ENCODE results near the gene AMACR.
A peak's percentile ranks its signal among the peaks of the same experiment; 100 is the strongest.

The AMACR gene

DNA sequence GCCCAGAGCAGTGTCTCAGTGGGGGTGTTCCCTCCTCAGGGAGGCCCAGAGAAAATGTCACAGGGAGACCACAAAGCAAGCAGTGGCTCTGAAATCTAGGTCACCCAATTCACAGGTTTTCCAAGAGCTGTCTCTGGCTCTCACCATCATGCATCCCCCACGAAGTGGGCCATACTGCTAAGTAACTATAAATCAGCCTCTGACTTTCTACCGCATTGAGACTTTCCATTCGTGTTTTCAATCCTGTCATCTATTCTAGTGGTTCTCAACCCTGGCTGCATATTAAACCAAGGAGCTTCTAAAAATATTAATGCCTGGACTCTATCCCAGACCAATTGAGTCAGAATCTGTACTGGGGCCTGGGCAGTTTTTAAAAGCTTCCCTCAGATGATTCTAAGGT, 37.2 kb upstream of the AMACR start:
- TF ChIP-seq TAF1 (IDR thresholded peaks at IDR 0.05; ENCODE audit: low read depth) (no peak), EP300 (IDR thresholded peaks at IDR 0.05; ENCODE audit: borderline replicate concordance) (no peak), EGR1 (IDR thresholded peaks at IDR 0.05) (no peak), ZBTB7A (IDR thresholded peaks at IDR 0.05; ENCODE audit: low read depth) (no peak), FOXM1 (IDR thresholded peaks at IDR 0.05; ENCODE audit: borderline replicate concordance, low read depth) (no peak), NFIC (IDR thresholded peaks at IDR 0.05) (no peak), TCF12 (IDR thresholded peaks at IDR 0.05; ENCODE audit: low read depth) (no peak), TEAD4 (IDR thresholded peaks at IDR 0.05) (no peak), CREB1 (IDR thresholded peaks at IDR 0.05; ENCODE audit: low read depth) (no peak)
- TF ChIP-seq, protein P1, sequence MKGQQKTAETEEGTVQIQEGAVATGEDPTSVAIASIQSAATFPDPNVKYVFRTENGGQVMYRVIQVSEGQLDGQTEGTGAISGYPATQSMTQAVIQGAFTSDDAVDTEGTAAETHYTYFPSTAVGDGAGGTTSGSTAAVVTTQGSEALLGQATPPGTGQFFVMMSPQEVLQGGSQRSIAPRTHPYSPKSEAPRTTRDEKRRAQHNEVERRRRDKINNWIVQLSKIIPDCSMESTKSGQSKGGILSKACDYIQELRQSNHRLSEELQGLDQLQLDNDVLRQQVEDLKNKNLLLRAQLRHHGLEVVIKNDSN (IDR thresholded peaks at IDR 0.05) = no peak
- TF ChIP-seq, protein P2, sequence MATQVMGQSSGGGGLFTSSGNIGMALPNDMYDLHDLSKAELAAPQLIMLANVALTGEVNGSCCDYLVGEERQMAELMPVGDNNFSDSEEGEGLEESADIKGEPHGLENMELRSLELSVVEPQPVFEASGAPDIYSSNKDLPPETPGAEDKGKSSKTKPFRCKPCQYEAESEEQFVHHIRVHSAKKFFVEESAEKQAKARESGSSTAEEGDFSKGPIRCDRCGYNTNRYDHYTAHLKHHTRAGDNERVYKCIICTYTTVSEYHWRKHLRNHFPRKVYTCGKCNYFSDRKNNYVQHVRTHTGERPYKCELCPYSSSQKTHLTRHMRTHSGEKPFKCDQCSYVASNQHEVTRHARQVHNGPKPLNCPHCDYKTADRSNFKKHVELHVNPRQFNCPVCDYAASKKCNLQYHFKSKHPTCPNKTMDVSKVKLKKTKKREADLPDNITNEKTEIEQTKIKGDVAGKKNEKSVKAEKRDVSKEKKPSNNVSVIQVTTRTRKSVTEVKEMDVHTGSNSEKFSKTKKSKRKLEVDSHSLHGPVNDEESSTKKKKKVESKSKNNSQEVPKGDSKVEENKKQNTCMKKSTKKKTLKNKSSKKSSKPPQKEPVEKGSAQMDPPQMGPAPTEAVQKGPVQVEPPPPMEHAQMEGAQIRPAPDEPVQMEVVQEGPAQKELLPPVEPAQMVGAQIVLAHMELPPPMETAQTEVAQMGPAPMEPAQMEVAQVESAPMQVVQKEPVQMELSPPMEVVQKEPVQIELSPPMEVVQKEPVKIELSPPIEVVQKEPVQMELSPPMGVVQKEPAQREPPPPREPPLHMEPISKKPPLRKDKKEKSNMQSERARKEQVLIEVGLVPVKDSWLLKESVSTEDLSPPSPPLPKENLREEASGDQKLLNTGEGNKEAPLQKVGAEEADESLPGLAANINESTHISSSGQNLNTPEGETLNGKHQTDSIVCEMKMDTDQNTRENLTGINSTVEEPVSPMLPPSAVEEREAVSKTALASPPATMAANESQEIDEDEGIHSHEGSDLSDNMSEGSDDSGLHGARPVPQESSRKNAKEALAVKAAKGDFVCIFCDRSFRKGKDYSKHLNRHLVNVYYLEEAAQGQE (IDR thresholded peaks at IDR 0.05; ENCODE audit: low read depth) = no peak

DNA sequence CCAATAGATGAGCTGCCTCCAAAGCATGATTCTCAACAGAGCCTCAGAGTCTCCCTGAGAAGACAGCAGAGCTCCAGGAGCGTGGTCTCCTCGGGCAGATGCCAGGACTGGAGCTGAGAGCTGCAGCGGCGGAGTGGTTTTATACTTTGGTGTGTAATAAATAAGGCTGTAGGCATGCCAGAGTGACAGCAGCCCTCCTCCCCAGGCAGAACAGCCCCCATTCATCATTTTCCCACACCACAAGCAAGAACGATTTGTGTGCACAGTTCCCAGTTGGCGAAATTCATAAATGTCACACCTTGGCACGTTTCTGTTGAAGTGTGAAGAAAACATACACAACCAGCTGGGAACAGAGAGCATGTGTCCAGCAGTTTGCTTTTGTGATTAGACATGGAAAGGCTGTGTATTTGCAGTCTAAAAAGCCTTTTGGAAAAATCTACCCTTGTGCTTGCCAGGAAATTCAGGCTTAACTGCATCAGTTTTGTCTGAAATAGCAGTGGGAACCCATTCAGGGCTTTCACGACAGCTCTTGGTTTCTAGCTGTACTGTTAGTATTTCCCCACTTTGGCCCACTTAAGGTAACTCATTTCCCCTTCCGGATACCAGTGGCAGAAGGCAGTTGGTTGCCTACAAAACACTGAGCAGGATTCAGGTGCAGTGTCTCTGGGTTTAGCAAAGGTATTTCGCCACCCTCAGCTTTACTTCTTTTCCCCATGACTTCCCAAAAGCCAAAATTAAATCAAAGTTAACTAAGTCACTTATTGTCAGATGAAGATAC, 35.4 kb upstream of the AMACR start, which contains the start of gene C1QTNF3:
Gene C1QTNF3, minus strand, starts transcription at position 115 of the 778 bp plus-strand sequence. Its CDS starts 88 bp downstream, at position 27.
- TF ChIP-seq, protein P3, sequence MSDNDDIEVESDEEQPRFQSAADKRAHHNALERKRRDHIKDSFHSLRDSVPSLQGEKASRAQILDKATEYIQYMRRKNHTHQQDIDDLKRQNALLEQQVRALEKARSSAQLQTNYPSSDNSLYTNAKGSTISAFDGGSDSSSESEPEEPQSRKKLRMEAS (IDR thresholded peaks at IDR 0.05) = 0 out of 2 replicates have a peak, but pooled peaks have one; percentile 26
- TF ChIP-seq ZBTB7A (IDR thresholded peaks at IDR 0.05; ENCODE audit: low read depth) = no peak

DNA sequence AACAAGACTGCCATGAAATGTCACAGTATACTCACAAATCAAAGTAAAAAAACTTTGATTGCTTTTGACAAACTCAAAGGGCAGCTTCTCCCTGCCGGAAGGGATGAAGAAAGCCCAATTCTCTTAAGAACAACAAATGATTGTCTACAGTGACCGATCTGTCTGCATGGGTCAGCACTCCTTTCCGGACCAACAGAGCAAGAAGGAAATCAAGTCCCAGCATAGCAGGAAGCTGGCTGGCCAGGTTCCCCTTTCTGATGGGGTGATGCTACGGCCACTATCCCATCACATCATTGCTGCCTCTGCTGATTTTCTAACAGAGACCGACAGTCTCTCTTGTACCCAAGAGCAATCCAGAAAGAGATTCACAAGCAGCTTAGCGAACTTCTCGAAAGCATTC, 34.5 kb upstream of the AMACR start:
- TF ChIP-seq YY1 (IDR thresholded peaks at IDR 0.05; ENCODE audit: low read depth) (no peak), RAD21 (IDR thresholded peaks at IDR 0.05; ENCODE audit: low read depth) (no peak), TAF1 (IDR thresholded peaks at IDR 0.05; ENCODE audit: low read depth) (no peak), CEBPB (IDR thresholded peaks at IDR 0.05) (no peak), EGR1 (IDR thresholded peaks at IDR 0.05) (no peak), ZBTB7A (IDR thresholded peaks at IDR 0.05; ENCODE audit: low read depth) (no peak), CREB1 (IDR thresholded peaks at IDR 0.05; ENCODE audit: low read depth) (no peak), FOXM1 (IDR thresholded peaks at IDR 0.05; ENCODE audit: borderline replicate concordance, low read depth) (no peak), NFIC (IDR thresholded peaks at IDR 0.05) (no peak), TCF12 (IDR thresholded peaks at IDR 0.05; ENCODE audit: low read depth) (no peak), EP300 (IDR thresholded peaks at IDR 0.05; ENCODE audit: borderline replicate concordance) (no peak), TEAD4 (IDR thresholded peaks at IDR 0.05) (no peak)
- TF ChIP-seq, protein P1 (IDR thresholded peaks at IDR 0.05) = no peak
- TF ChIP-seq, protein P2 (IDR thresholded peaks at IDR 0.05; ENCODE audit: low read depth) = no peak
- TF ChIP-seq, protein P3 (IDR thresholded peaks at IDR 0.05) = no peak

DNA sequence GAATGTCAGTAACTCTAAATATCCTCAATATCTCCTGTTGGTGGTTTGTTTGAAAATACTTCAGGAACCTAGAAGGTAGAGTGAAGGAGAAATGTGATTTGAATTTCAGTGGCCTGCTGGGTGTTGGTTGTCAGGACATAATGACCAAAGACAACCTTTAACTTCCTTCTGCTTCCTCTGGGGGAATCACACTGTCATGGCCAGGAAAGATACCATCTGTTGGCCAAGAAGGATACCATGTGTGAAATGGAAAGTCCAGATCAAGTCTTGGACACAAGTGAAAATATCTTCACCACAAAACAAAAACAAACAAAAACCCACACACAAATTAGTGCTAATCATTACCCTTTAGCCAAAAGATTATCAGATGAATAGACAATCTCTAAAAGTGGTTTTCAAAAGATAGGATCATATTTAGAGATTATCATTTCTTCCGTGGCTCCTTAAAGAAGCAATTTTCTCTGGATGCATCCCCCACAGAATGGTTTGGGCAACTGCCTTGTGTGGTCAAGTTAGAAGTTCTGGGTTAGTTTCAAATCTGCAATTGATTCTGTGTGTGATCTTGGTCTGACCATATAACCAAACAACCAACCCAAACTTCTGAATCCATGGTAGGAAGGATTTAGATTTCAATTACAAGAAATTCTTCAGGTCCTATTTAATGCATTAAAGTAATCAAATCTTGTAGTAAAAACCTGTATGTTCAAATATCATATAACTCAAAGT, 33.6 kb upstream of the AMACR start:
- TF ChIP-seq RAD21 (IDR thresholded peaks at IDR 0.05; ENCODE audit: low read depth) (no peak), YY1 (IDR thresholded peaks at IDR 0.05; ENCODE audit: low read depth) (no peak), NFIC (IDR thresholded peaks at IDR 0.05) (no peak), ZBTB7A (IDR thresholded peaks at IDR 0.05; ENCODE audit: low read depth) (no peak), CREB1 (IDR thresholded peaks at IDR 0.05; ENCODE audit: low read depth) (no peak), CEBPB (IDR thresholded peaks at IDR 0.05) (no peak)
- TF ChIP-seq, protein P2 (IDR thresholded peaks at IDR 0.05; ENCODE audit: low read depth) = no peak
